GM18868 (cell line): Measurements from ENCODE around the gene THOP1.

ENCODE experiments used
- ATAC-seq: cut with Tn5 transposase; IDR thresholded peaks from one replicate; pipeline ENCODE4 v1.9.1; 2021; ENCODE audit warnings: mild to moderate bottlenecking, moderate library complexity; ENCODE audit not compliant: unreplicated experiment

Gene THOP1

GRCh38 chr19:2850256-2850925, 65.1 kb downstream of the THOP1 start:
- ATAC-seq: no peak

- ATAC-seq: no peak
These were observed 67.3 kb downstream of the THOP1 start for GRCh38 chr19:2852598-2852997.

- ATAC-seq: no peak
These were observed 67.8 kb downstream of the THOP1 start for GRCh38 chr19:2853015-2853606.

- ATAC-seq: no peak
These were observed 69.5 kb downstream of the THOP1 start for GRCh38 chr19:2854849-2855248.

GRCh38 chr19:2856457-2857050, 71.3 kb downstream of the THOP1 start:
- ATAC-seq: no peak

GRCh38 chr19:2858864-2859263, 73.6 kb downstream of the THOP1 start:
- ATAC-seq: no peak

GRCh38 chr19:2863816-2864215, 78.5 kb downstream of the THOP1 start:
- ATAC-seq: no peak
